Tibial artery (tissue), 4 donors: ENCODE data around the gene SACS.

Experiments
- DNase-seq, 2 donors: peaks; one replicate each; pipeline ENCODE4 v3.0.0-alpha.2; 2019
- H3K27ac ChIP-seq, 2 donors: fragments of 200-600 bp; sonication (generic) in 1 of 2; 1 replicate in 1 of 2; 2 replicates in 1 of 2; pipeline ENCODE4 v1.5.1; 2018 to 2019; ENCODE audit warnings: mild to moderate bottlenecking in 1 of 2
- H3K27me3 ChIP-seq, 2 donors: fragments of 200-600 bp; sonication (generic) in 1 of 2; one replicate each; pipeline versions ENCODE4 v1.5.1 to v1.6.0; 2016 to 2019
- H3K36me3 ChIP-seq, 3 donors: fragments of 200-600 bp; sonication (generic) in 2 of 3; one replicate each; pipeline ENCODE4 v1.5.1; 2016 to 2019; ENCODE audit warnings: mild to moderate bottlenecking in 2 of 3
- H3K4me1 ChIP-seq, 4 donors: fragments of 200-600 bp; sonication (generic) in 2 of 4; 1 replicate in 3 of 4; 2 replicates in 1 of 4; pipeline ENCODE4 v1.5.1; 2016 to 2019
- H3K4me3 ChIP-seq, 2 donors: fragments of 200-600 bp; sonication (generic) in 1 of 2; 1 replicate in 1 of 2; 2 replicates in 1 of 2; pipeline ENCODE4 v1.5.1; 2018 to 2019; ENCODE audit warnings: mild to moderate bottlenecking in 2 of 2
- H3K9me3 ChIP-seq, 3 donors: fragments of 200-600 bp; sonication (generic) in 1 of 3; one replicate each; pipeline ENCODE4 v1.5.1; 2016 to 2019
- intact Hi-C: fragments of 100-400 bp; cut with DNase I; formaldehyde crosslinking; loops from one replicate; pipeline ENCODE4 v1.15.0; 2023; ENCODE audit warnings: low total_unique reads
- TF ChIP-seq, protein P1 (sequence below), 2 experiments: fragments of 200-600 bp in 1 of 2; fragments of 450-650 bp in 1 of 2; IDR thresholded peaks; one replicate each; pipeline ENCODE4 v1.5.1; 2017 to 2019; ENCODE audit warnings: antibody characterized with exemption in 2 of 2, mild to moderate bottlenecking in 1 of 2, moderate library complexity in 1 of 2

SACS gene

GRCh38 chr13:23356368-23356767, 77.1 kb downstream of the SACS start:
- H3K27ac ChIP-seq = no peak overlapping the region
- H3K36me3 ChIP-seq = peaks cover 40 to 56% (median 50%) of the 10 kb centered on the region in 3 donors
- H3K27me3 ChIP-seq = no peaks in the 10 kb centered on the region
- H3K4me3 ChIP-seq = no peak overlapping the region
- no peak for DNase-seq
- intact Hi-C loops = no loop called here
- peaks cover 0 to 17% (median 0%) of the 10 kb centered on the region in 4 donors for H3K4me1 ChIP-seq
- no peaks in the 10 kb centered on the region for H3K9me3 ChIP-seq
- TF ChIP-seq, protein P1, sequence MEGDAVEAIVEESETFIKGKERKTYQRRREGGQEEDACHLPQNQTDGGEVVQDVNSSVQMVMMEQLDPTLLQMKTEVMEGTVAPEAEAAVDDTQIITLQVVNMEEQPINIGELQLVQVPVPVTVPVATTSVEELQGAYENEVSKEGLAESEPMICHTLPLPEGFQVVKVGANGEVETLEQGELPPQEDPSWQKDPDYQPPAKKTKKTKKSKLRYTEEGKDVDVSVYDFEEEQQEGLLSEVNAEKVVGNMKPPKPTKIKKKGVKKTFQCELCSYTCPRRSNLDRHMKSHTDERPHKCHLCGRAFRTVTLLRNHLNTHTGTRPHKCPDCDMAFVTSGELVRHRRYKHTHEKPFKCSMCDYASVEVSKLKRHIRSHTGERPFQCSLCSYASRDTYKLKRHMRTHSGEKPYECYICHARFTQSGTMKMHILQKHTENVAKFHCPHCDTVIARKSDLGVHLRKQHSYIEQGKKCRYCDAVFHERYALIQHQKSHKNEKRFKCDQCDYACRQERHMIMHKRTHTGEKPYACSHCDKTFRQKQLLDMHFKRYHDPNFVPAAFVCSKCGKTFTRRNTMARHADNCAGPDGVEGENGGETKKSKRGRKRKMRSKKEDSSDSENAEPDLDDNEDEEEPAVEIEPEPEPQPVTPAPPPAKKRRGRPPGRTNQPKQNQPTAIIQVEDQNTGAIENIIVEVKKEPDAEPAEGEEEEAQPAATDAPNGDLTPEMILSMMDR (IDR thresholded peaks at IDR 0.05) = no peak

DNA sequence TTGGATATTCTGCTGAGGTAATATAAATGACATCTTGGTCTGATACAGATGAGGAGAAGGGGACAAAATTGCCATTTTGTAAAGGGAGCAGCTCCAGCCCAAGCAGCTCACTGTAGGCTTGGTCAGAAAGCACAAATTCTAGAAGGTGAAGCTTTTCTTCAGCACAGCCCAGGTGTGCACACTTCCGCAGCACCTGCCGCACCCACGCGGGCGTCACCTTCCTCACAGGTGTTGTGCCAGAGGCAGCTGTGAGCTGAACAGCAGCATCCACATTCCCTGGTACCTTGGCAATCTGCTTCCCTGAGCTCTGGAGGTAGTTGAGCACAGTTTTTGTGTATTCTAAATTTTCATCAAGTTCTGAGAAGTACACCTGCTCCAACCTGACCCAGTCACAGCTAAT, 79.0 kb downstream of the SACS start:
- TF ChIP-seq, protein P1 (IDR thresholded peaks at IDR 0.05) = no peak
- intact Hi-C loops = no loop called here
- no peak for DNase-seq
- H3K4me1 ChIP-seq = peaks cover 0 to 19% (median 1%) of the 10 kb centered on the region in 4 donors
- no peak overlapping the region for H3K27ac ChIP-seq
- peaks cover 40 to 48% (median 47%) of the 10 kb centered on the region in 3 donors for H3K36me3 ChIP-seq
- no peaks in the 10 kb centered on the region for H3K9me3 ChIP-seq
- H3K27me3 ChIP-seq = no peaks in the 10 kb centered on the region
- H3K4me3 ChIP-seq = no peak overlapping the region

GRCh38 chr13:23352161-23352560, 81.3 kb downstream of the SACS start:
- Histone ChIP-seq H3K27me3 (no peaks in the 10 kb centered on the region), H3K27ac (no peak overlapping the region), H3K4me3 (no peak overlapping the region), H3K4me1 (peaks cover 0 to 39% (median 4%) of the 10 kb centered on the region in 4 donors), H3K36me3 (peaks cover 31 to 49% (median 36%) of the 10 kb centered on the region in 3 donors), H3K9me3 (no peaks in the 10 kb centered on the region)
- DNase-seq = no peak
- intact Hi-C loops = no loop called here
- TF ChIP-seq, protein P1 (IDR thresholded peaks at IDR 0.05) = no peak

GRCh38 chr13:23350009-23350408, 83.5 kb downstream of the SACS start:
- no peak for DNase-seq
- Histone ChIP-seq H3K27me3 (no peaks in the 10 kb centered on the region), H3K4me1 (peaks cover 0 to 39% (median 4%) of the 10 kb centered on the region in 4 donors), H3K9me3 (no peaks in the 10 kb centered on the region), H3K27ac (peak overlapping the region in 1 of 2 donors; percentile 17), H3K4me3 (no peak overlapping the region), H3K36me3 (peaks cover 29 to 42% (median 32%) of the 10 kb centered on the region in 3 donors)
- TF ChIP-seq, protein P1 (IDR thresholded peaks at IDR 0.05) = no peak
- intact Hi-C loops = no loop called here

DNA sequence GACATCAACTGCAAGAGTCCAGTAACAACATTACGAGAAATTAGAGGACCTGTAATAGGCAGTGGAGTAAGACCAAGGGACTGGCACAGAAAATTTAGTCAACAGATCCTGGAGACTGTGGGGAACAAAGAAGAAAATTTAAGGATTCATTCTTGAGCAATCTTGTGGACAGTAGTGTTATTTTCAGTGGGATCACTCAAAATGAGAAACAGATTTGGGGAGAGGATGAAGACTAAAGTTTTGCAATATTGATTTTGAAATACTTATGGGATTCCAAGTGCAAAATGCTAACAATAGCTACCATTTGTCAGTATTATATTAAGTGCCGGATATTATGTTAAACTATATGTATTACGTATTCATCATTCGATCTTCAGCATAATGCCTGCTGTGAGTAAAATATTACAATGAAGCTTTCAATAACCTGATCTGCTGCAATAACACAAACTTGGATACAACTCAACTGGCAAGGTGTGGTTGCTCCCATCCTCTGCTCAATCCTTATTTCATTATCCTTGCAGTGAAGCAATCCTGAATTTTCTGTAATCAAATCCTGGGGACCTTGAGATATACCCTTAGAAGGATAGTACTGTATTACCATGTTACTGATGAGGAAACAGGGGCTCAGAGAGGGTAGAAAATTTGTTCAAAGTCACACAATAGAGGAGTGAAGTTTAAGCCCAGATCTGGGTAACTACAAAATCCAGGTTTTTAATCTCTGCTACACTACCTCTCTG, 84.2 kb downstream of the SACS start:
- TF ChIP-seq, protein P1 (IDR thresholded peaks at IDR 0.05) = no peak
- Histone ChIP-seq H3K9me3 (no peaks in the 10 kb centered on the region), H3K4me1 (peaks cover 0 to 39% (median 4%) of the 10 kb centered on the region in 4 donors), H3K36me3 (peaks cover 25 to 37% (median 28%) of the 10 kb centered on the region in 3 donors), H3K27ac (peak overlapping the region in 1 of 2 donors; percentile 17), H3K27me3 (no peaks in the 10 kb centered on the region), H3K4me3 (no peak overlapping the region)
- intact Hi-C loops = no loop called here
- no peak for DNase-seq
